Naive thymus-derived CD4-positive, alpha-beta T cell (primary cell): ENCODE results near the gene KDSR. TPM values are rescaled to one million over a fixed set of nuclear protein-coding genes. Genes with fewer than 3 reads are reported as not detected.
A peak's percentile ranks its signal among the peaks of the same experiment; 100 is the strongest.

Experiments
- ATAC-seq: fragments of 150-1000 bp; cut with Tn5 transposase; 2 replicates; pipeline ENCODE4 v1.10.0; 2021; ENCODE audit warnings: mild to moderate bottlenecking, moderate library complexity
- CTCF ChIA-PET: fragments of 350-600 bp; sonication (Branson Sonifier 250); formaldehyde crosslinking; loops from one replicate; lab custom pipeline; 2021; ENCODE audit warnings: antibody characterized with exemption; lab: Charles Lee
- POLR2A ChIA-PET: fragments of 350-600 bp; sonication (Branson Sonifier 250); formaldehyde crosslinking; loops from one replicate; lab custom pipeline; 2021; ENCODE audit warnings: antibody characterized with exemption, inconsistent platforms; lab: Charles Lee
- DNase-seq, 9 donors: peaks; one replicate each; pipeline versions ENCODE4 v3.0.0 to v3.0.0-alpha.2; 2020 to 2022; ENCODE audit warnings: mixed read lengths in 1 of 9
- H3K27ac ChIP-seq: one replicate; pipeline ENCODE4 v1.7.0; 2013; ENCODE audit warnings: mild to moderate bottlenecking, low read depth, low read length, moderate library complexity
- H3K27me3 ChIP-seq, 2 donors: one replicate each; pipeline ENCODE4 v1.7.0; 2013; ENCODE audit warnings: low read length in 2 of 2, mild to moderate bottlenecking in 2 of 2, moderate library complexity in 2 of 2; ENCODE audit not compliant: control insufficient read depth in 2 of 2, insufficient read depth in 2 of 2
- H3K36me3 ChIP-seq, 3 experiments: 1 replicate in 2 of 3; 2 replicates in 1 of 3; pipeline ENCODE4 v1.7.0; 2013; ENCODE audit warnings: low read length in 3 of 3, mild to moderate bottlenecking in 3 of 3, moderate library complexity in 1 of 3; ENCODE audit not compliant: insufficient read depth in 3 of 3, control insufficient read depth in 2 of 3
- H3K4me1 ChIP-seq, 2 donors: one replicate each; pipeline ENCODE4 v1.7.0; 2013; ENCODE audit warnings: low read length in 2 of 2, mild to moderate bottlenecking in 2 of 2, moderate library complexity in 1 of 2; ENCODE audit not compliant: control insufficient read depth in 2 of 2, insufficient read depth in 2 of 2
- H3K4me3 ChIP-seq: 2 replicates; pipeline ENCODE4 v1.7.0; 2013; ENCODE audit warnings: mild to moderate bottlenecking, low read length
- H3K9me3 ChIP-seq, 3 experiments: 1 replicate in 2 of 3; 2 replicates in 1 of 3; pipeline ENCODE4 v1.7.0; 2013; ENCODE audit warnings: low read length in 3 of 3; ENCODE audit not compliant: control insufficient read depth in 2 of 3
- H3K27ac Mint-ChIP-seq, 9 donors: one replicate each; pipeline ENCODE4 v1.8.0; 2020 to 2022; ENCODE audit warnings: mixed read lengths in 9 of 9, mild to moderate bottlenecking in 8 of 9, moderate library complexity in 5 of 9, inconsistent platforms in 2 of 9
- H3K27me3 Mint-ChIP-seq, 5 donors: one replicate each; pipeline ENCODE4 v1.8.0; 2021 to 2022; ENCODE audit warnings: mixed read lengths in 5 of 5, mild to moderate bottlenecking in 1 of 5
- H3K36me3 Mint-ChIP-seq, 5 donors: one replicate each; pipeline ENCODE4 v1.8.0; 2020 to 2022; ENCODE audit warnings: mixed read lengths in 5 of 5, mild to moderate bottlenecking in 3 of 5, inconsistent platforms in 1 of 5
- H3K4me1 Mint-ChIP-seq, 7 donors: one replicate each; pipeline ENCODE4 v1.8.0; 2020 to 2022; ENCODE audit warnings: mixed read lengths in 7 of 7, mild to moderate bottlenecking in 3 of 7, inconsistent platforms in 1 of 7
- H3K4me3 Mint-ChIP-seq, 10 donors: one replicate each; pipeline ENCODE4 v1.8.0; 2020 to 2022; ENCODE audit warnings: mild to moderate bottlenecking in 10 of 10, mixed read lengths in 10 of 10, moderate library complexity in 6 of 10, inconsistent platforms in 2 of 10
- H3K9me3 Mint-ChIP-seq, 11 donors: one replicate each; pipeline ENCODE4 v1.8.0; 2020 to 2022; ENCODE audit warnings: mixed read lengths in 11 of 11, mild to moderate bottlenecking in 4 of 11, inconsistent platforms in 1 of 11, moderate library complexity in 1 of 11
- intact Hi-C, 2 donors: fragments of 100-400 bp; cut with micrococcal nuclease; formaldehyde crosslinking; loops; one replicate each; pipeline ENCODE4 v1.15.1; 2023
- polyA plus RNA-seq, 2 donors: library from polyadenylated mRNA; unstranded; fragments of 300-500 nt; fragmentation: Illumina TruSeq; gene quantifications; one replicate each; pipeline ENCODE4 v1.2.3, GENCODE V29; 2021
- total RNA-seq, 6 experiments: library from RNA in 5 of 6; stranded (reverse) in 5 of 6; gene quantifications; 1 replicate in 5 of 6; 2 replicates in 1 of 6; pipeline ENCODE4 v1.2.3 and lab custom pipeline; 2021 to 2026

Gene KDSR
- total and polyA plus RNA-seq, 7 experiments from 2014 or later = 24.4 to 62.4 (median 48.7) TPM

DNA sequence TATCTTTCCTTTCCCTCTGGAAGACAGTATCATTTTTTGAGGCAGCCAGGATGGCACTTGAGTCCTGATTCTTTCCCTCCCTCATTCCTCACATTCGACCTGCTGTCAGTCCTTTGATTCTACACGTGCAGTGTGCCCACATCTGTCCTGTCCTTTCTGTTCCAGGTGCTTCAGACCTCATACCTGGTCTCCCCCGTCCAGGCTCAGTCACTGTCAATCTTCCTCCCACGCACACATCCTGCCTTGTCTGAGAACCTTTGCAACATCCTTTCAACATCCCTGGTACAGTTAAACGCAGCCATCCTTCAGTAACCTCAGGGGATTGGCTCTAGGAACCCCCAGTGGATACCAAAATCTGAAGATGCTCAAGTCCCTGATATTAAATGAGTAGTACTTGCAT is 57.6 kb downstream of the KDSR start:
- peak overlapping the region; percentile 62 for H3K27ac ChIP-seq
- ChIA-PET CTCF (interaction anchor here (1.8 kb wide), 1 partner anchor 177 kb away, joined by 6 read pairs; no protein-coding TSS in a partner anchor), POLR2A (interaction anchor here (0.8 to 4.0 kb wide), 7 partner anchors 8 to 155 kb away, joined by 3 to 26 read pairs (median 13); partner anchors contain the start of gene BCL2)
- H3K9me3 ChIP-seq = no peaks in the 10 kb centered on the region
- H3K4me3 ChIP-seq = peak overlapping the region; percentile 20
- no peaks in the 10 kb centered on the region for H3K27me3 Mint-ChIP-seq
- peaks cover 20 to 46% of the 10 kb centered on the region in 2 donors for H3K4me1 ChIP-seq
- DNase-seq = peak in 6 of 9 donors; percentile 26 to 58 (median 44)
- no peaks in the 10 kb centered on the region for H3K36me3 ChIP-seq
- peak; percentile 72 for ATAC-seq
- H3K4me3 Mint-ChIP-seq = peak overlapping the region; percentile 28 to 70 (median 56)
- H3K9me3 Mint-ChIP-seq = no peaks in the 10 kb centered on the region
- peaks cover 0 to 46% (median 8%) of the 10 kb centered on the region in 5 donors for H3K36me3 Mint-ChIP-seq
- no peaks in the 10 kb centered on the region for H3K27me3 ChIP-seq
- H3K4me1 Mint-ChIP-seq = peaks cover 56 to 96% (median 93%) of the 10 kb centered on the region in 7 donors
- intact Hi-C loops = loop anchor here in 1 of 2 donors (1.0 kb wide), 2 partner anchors 8 to 9 kb away; no protein-coding TSS in a partner anchor
- H3K27ac Mint-ChIP-seq = peak overlapping the region; percentile 21 to 95 (median 78)

- peaks cover 26 to 52% of the 10 kb centered on the region in 2 donors for H3K4me1 ChIP-seq
- H3K4me3 Mint-ChIP-seq = peak overlapping the region in 5 of 10 donors; percentile 7 to 24 (median 22)
- peak overlapping the region; percentile 17 for H3K27ac ChIP-seq
- H3K4me1 Mint-ChIP-seq = peaks cover 60 to 95% (median 92%) of the 10 kb centered on the region in 7 donors
- no peak overlapping the region for H3K4me3 ChIP-seq
- POLR2A ChIA-PET = interaction anchor here (0.6 to 3.9 kb wide), 14 partner anchors 8 to 176 kb away, joined by 3 to 26 read pairs (median 3); no protein-coding TSS in a partner anchor
- H3K9me3 ChIP-seq = no peaks in the 10 kb centered on the region
- peaks cover 0 to 40% (median 8%) of the 10 kb centered on the region in 5 donors for H3K36me3 Mint-ChIP-seq
- H3K27me3 Mint-ChIP-seq = no peaks in the 10 kb centered on the region
- no peaks in the 10 kb centered on the region for H3K27me3 ChIP-seq
- H3K36me3 ChIP-seq = no peaks in the 10 kb centered on the region
- ATAC-seq = no peak
- no peaks in the 10 kb centered on the region for H3K9me3 Mint-ChIP-seq
- no peak for DNase-seq
- peak overlapping the region in 5 of 9 donors; percentile 49 to 95 (median 88) for H3K27ac Mint-ChIP-seq
- intact Hi-C loops = no loop called here
- CTCF ChIA-PET = interaction anchor here (0.7 to 2.1 kb wide), 6 partner anchors 9 to 288 kb away, joined by 3 to 13 read pairs (median 4); no protein-coding TSS in a partner anchor
These were observed 59.3 kb downstream of the KDSR start for GRCh38 chr18:63307551-63308200.

GRCh38 chr18:63306819-63307550 is 60.0 kb downstream of the KDSR start:
- Histone ChIP-seq H3K4me3 (no peak overlapping the region), H3K27ac (no peak overlapping the region), H3K36me3 (no peaks in the 10 kb centered on the region), H3K9me3 (no peaks in the 10 kb centered on the region), H3K27me3 (no peaks in the 10 kb centered on the region), H3K4me1 (peaks cover 33 to 55% of the 10 kb centered on the region in 2 donors)
- ChIA-PET CTCF (interaction anchor here (0.7 to 2.1 kb wide), 5 partner anchors 8 to 287 kb away, joined by 3 to 13 read pairs (median 4); no protein-coding TSS in a partner anchor), POLR2A (interaction anchor here (0.6 to 3.9 kb wide), 13 partner anchors 9 to 175 kb away, joined by 3 to 26 read pairs (median 3); no protein-coding TSS in a partner anchor)
- peak overlapping the region in 3 of 10 donors; percentile 3 to 39 (median 32) for H3K4me3 Mint-ChIP-seq
- no peak for ATAC-seq
- no peaks in the 10 kb centered on the region for H3K27me3 Mint-ChIP-seq
- intact Hi-C loops = no loop called here
- peaks cover 0 to 40% (median 8%) of the 10 kb centered on the region in 5 donors for H3K36me3 Mint-ChIP-seq
- H3K9me3 Mint-ChIP-seq = no peaks in the 10 kb centered on the region
- no peak for DNase-seq
- peak overlapping the region in 7 of 9 donors; percentile 3 to 95 (median 73) for H3K27ac Mint-ChIP-seq
- H3K4me1 Mint-ChIP-seq = peaks cover 60 to 95% (median 92%) of the 10 kb centered on the region in 7 donors

DNA sequence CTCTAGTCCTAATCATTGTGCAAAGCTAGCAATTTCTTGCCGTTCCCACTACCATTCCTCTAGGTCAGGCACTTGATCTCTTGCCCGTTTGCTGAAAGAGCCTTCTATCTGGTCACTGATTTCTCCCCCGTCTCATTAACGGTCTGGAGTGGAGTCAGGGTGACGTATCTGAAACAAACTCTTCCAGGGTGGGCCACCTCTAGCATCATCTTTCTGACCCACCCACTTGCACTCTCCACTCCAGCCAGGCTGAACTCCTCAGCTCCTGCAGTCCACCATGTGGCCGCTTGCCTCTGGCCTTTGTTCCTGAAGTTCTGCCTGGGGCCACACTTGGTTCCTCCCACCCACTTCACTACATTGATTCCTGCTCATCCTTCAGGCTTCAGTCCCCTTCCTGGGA is 60.8 kb downstream of the KDSR start:
- Histone ChIP-seq H3K9me3 (no peaks in the 10 kb centered on the region), H3K4me3 (no peak overlapping the region), H3K4me1 (peaks cover 39 to 49% of the 10 kb centered on the region in 2 donors), H3K36me3 (peaks cover 0 to 5% (median 4%) of the 10 kb centered on the region in 3 experiments), H3K27me3 (no peaks in the 10 kb centered on the region), H3K27ac (no peak overlapping the region)
- Mint-ChIP-seq H3K4me1 (peaks cover 63 to 95% (median 92%) of the 10 kb centered on the region in 7 donors), H3K27me3 (no peaks in the 10 kb centered on the region), H3K27ac (peak overlapping the region; percentile 3 to 95 (median 73)), H3K4me3 (peak overlapping the region in 8 of 10 donors; percentile 0 to 67 (median 12)), H3K36me3 (peaks cover 0 to 39% (median 15%) of the 10 kb centered on the region in 5 donors), H3K9me3 (no peaks in the 10 kb centered on the region)
- intact Hi-C loops = no loop called here
- no peak for DNase-seq
- ATAC-seq = no peak
- ChIA-PET POLR2A (interaction anchor here (1.2 to 3.9 kb wide), 6 partner anchors 8 to 143 kb away, joined by 3 to 26 read pairs (median 7); no protein-coding TSS in a partner anchor), CTCF (interaction anchor here (2.1 kb wide), 1 partner anchor 11 kb away, joined by 13 read pairs; no protein-coding TSS in a partner anchor)

- Histone ChIP-seq H3K9me3 (no peaks in the 10 kb centered on the region), H3K27me3 (no peaks in the 10 kb centered on the region), H3K36me3 (peaks cover 0 to 5% (median 4%) of the 10 kb centered on the region in 3 experiments), H3K4me1 (peaks cover 59 to 60% of the 10 kb centered on the region in 2 donors), H3K4me3 (no peak overlapping the region), H3K27ac (no peak overlapping the region)
- CTCF ChIA-PET = interaction anchor here (2.2 kb wide), 1 partner anchor 14 kb away, joined by 10 read pairs; no protein-coding TSS in a partner anchor
- DNase-seq = no peak
- intact Hi-C loops = loop anchor here (1.0 to 5.0 kb wide), 3 partner anchors 10 to 146 kb away; no protein-coding TSS in a partner anchor
- peak overlapping the region in 8 of 9 donors; percentile 30 to 95 (median 71) for H3K27ac Mint-ChIP-seq
- no peak for ATAC-seq
- H3K27me3 Mint-ChIP-seq = no peaks in the 10 kb centered on the region
- POLR2A ChIA-PET = interaction anchor here (0.7 to 6.0 kb wide), 3 partner anchors 15 to 107 kb away, joined by 3 to 44 read pairs (median 3); no protein-coding TSS in a partner anchor
- H3K4me1 Mint-ChIP-seq = peaks cover 71 to 97% (median 95%) of the 10 kb centered on the region in 7 donors
- peaks cover 3 to 53% (median 37%) of the 10 kb centered on the region in 5 donors for H3K36me3 Mint-ChIP-seq
- no peaks in the 10 kb centered on the region for H3K9me3 Mint-ChIP-seq
- H3K4me3 Mint-ChIP-seq = peak overlapping the region in 8 of 10 donors; percentile 12 to 74 (median 48)
These were observed 63.5 kb downstream of the KDSR start for GRCh38 chr18:63303547-63303946.
